BLaER1 treated with 17β-estradiol and CSF1 and Interleukin-3, amounts not matched to agents 10 nM and 100 nM (cell line): ENCODE measurements around the gene PDXK.

Source experiments
- H3K27ac ChIP-seq, 11 experiments: shearing (Covaris generic); formaldehyde crosslinking; 2 replicates each; pipeline ENCODE4 v1.8.1; 2022
- H3K27me3 ChIP-seq, 11 experiments: shearing (Covaris generic); formaldehyde crosslinking; 2 replicates each; pipeline ENCODE4 v1.8.1; 2022
- H3K36me3 ChIP-seq, 11 experiments: shearing (Covaris generic); formaldehyde crosslinking; 2 replicates each; pipeline ENCODE4 v1.8.1; 2022
- H3K4me1 ChIP-seq, 10 experiments: shearing (Covaris generic); formaldehyde crosslinking; 2 replicates each; pipeline ENCODE4 v1.8.1; 2022
- H3K4me2 ChIP-seq, 11 experiments: shearing (Covaris generic); formaldehyde crosslinking; 2 replicates each; pipeline ENCODE4 v1.8.1; 2022
- H3K4me3 ChIP-seq, 10 experiments: shearing (Covaris generic); formaldehyde crosslinking; 2 replicates each; pipeline ENCODE4 v1.8.1; 2022
- H3K9ac ChIP-seq, 11 experiments: shearing (Covaris generic); formaldehyde crosslinking; 2 replicates each; pipeline ENCODE4 v1.8.1; 2022
- H3K9me3 ChIP-seq, 11 experiments: shearing (Covaris generic); formaldehyde crosslinking; replicated peaks in 1 of 11; 2 replicates each; pipeline ENCODE4 v1.8.1; 2022
- H4K20me1 ChIP-seq, 11 experiments: shearing (Covaris generic); formaldehyde crosslinking; 2 replicates each; pipeline ENCODE4 v1.8.1; 2022
- Cebpa-rat ChIP-seq, 11 experiments: shearing (Covaris generic); IDR thresholded peaks; 2 replicates each; pipeline ENCODE4 v1.8.1; 2022

Gene PDXK

GRCh38 chr21:43770066-43770655, 51.2 kb downstream of the PDXK start:
- Histone ChIP-seq H3K36me3 (peaks cover 25 to 39% (median 29%) of the 10 kb centered on the region in 11 experiments), H3K4me2 (peak overlapping the region; percentile 63 to 98 (median 95); a peak in 21 of 22 replicates)

GRCh38 chr21:43771199-43771675, 52.3 kb downstream of the PDXK start:
- TF ChIP-seq Cebpa-rat (IDR thresholded peaks at IDR 0.05): no peak
- Histone ChIP-seq H3K27me3 (no peaks in the 10 kb centered on the region), H3K9ac (peak overlapping the region in 10 of 11 experiments; percentile 20 to 75 (median 56); a peak in 17 of 22 replicates), H3K9me3 (peaks cover 0 to 26% (median 7%) of the 10 kb centered on the region in 11 experiments; a peak in 12 of 22 replicates), H3K4me2 (peak overlapping the region; percentile 63 to 98 (median 95)), H3K4me1 (peaks cover 56 to 91% (median 80%) of the 10 kb centered on the region in 10 experiments), H3K4me3 (peak overlapping the region in 8 of 10 experiments; percentile 19 to 55 (median 48); a peak in 15 of 20 replicates), H3K27ac (peak overlapping the region; percentile 61 to 90 (median 83)), H3K36me3 (peaks cover 25 to 41% (median 31%) of the 10 kb centered on the region in 11 experiments), H4K20me1 (peaks cover 20 to 37% (median 26%) of the 10 kb centered on the region in 11 experiments; a peak in 21 of 22 replicates)

More at GRCh38 chr21:43770066-43770655, 51.2 kb downstream of the PDXK start:
- Histone ChIP-seq H3K4me1 (peaks cover 49 to 90% (median 75%) of the 10 kb centered on the region in 10 experiments), H3K27ac (peak overlapping the region in 10 of 11 experiments; percentile 61 to 90 (median 84); a peak in 16 of 22 replicates), H4K20me1 (peaks cover 13 to 29% (median 18%) of the 10 kb centered on the region in 11 experiments; a peak in 21 of 22 replicates), H3K9ac (peak overlapping the region in 2 of 11 experiments; percentile 72 to 75; a peak in 3 of 22 replicates), H3K27me3 (no peaks in the 10 kb centered on the region), H3K4me3 (peak overlapping the region in 1 of 10 experiments; percentile 55; a peak in 1 of 20 replicates), H3K9me3 (peaks cover 0 to 26% (median 7%) of the 10 kb centered on the region in 11 experiments; a peak in 12 of 22 replicates)
- TF ChIP-seq Cebpa-rat (IDR thresholded peaks at IDR 0.05): no peak

- Histone ChIP-seq H3K9me3 (peaks cover 0 to 26% (median 7%) of the 10 kb centered on the region in 11 experiments; a peak in 12 of 22 replicates), H3K9ac (peak overlapping the region in 9 of 11 experiments; percentile 35 to 96 (median 57); a peak in 15 of 22 replicates), H3K27ac (peak overlapping the region; percentile 61 to 90 (median 83)), H4K20me1 (peaks cover 20 to 34% (median 26%) of the 10 kb centered on the region in 11 experiments; a peak in 21 of 22 replicates), H3K27me3 (no peaks in the 10 kb centered on the region), H3K4me3 (peak overlapping the region in 8 of 10 experiments; percentile 19 to 96 (median 49); a peak in 14 of 20 replicates), H3K4me2 (peak overlapping the region; percentile 63 to 98 (median 95)), H3K36me3 (peaks cover 25 to 41% (median 31%) of the 10 kb centered on the region in 11 experiments), H3K4me1 (peaks cover 56 to 87% (median 77%) of the 10 kb centered on the region in 10 experiments)
- no peak for TF ChIP-seq Cebpa-rat (IDR thresholded peaks at IDR 0.05)
Measured at GRCh38 chr21:43771698-43772424, 52.9 kb downstream of the PDXK start.

- Histone ChIP-seq H3K9me3 (peaks cover 0 to 26% (median 7%) of the 10 kb centered on the region in 11 experiments; a peak in 12 of 22 replicates), H4K20me1 (peaks cover 20 to 34% (median 26%) of the 10 kb centered on the region in 11 experiments; a peak in 21 of 22 replicates), H3K4me1 (peaks cover 56 to 86% (median 75%) of the 10 kb centered on the region in 10 experiments), H3K9ac (peak overlapping the region in 4 of 11 experiments; percentile 28 to 96 (median 46); a peak in 6 of 22 replicates), H3K4me3 (peak overlapping the region in 4 of 10 experiments; percentile 16 to 99 (median 95); a peak in 5 of 20 replicates), H3K36me3 (peaks cover 25 to 41% (median 31%) of the 10 kb centered on the region in 11 experiments), H3K4me2 (peak overlapping the region; percentile 63 to 98 (median 95)), H3K27ac (peak overlapping the region; percentile 61 to 90 (median 83); a peak in 19 of 22 replicates), H3K27me3 (no peaks in the 10 kb centered on the region)
- TF ChIP-seq Cebpa-rat (IDR thresholded peaks at IDR 0.05): no peak
Measured at GRCh38 chr21:43772425-43772821, 53.5 kb downstream of the PDXK start.

- peaks cover 0 to 26% (median 7%) of the 10 kb centered on the region in 11 experiments; a peak in 12 of 22 replicates for H3K9me3 ChIP-seq
- peaks cover 68 to 83% (median 73%) of the 10 kb centered on the region in 10 experiments for H3K4me1 ChIP-seq
- H3K9ac ChIP-seq: peak overlapping the region in 10 of 11 experiments; percentile 42 to 97 (median 92); a peak in 16 of 22 replicates
- peak overlapping the region; percentile 88 to 98 (median 97) for H3K4me2 ChIP-seq
- TF ChIP-seq Cebpa-rat (IDR thresholded peaks at IDR 0.05): no peak
- H4K20me1 ChIP-seq: peaks cover 20 to 34% (median 26%) of the 10 kb centered on the region in 11 experiments; a peak in 21 of 22 replicates
- peak overlapping the region in 2 of 11 experiments; percentile 90 to 95; a peak in 2 of 22 replicates for H3K27ac ChIP-seq
- peak overlapping the region in 9 of 10 experiments; percentile 19 to 99 (median 94); a peak in 14 of 20 replicates for H3K4me3 ChIP-seq
- peaks cover 25 to 41% (median 31%) of the 10 kb centered on the region in 11 experiments for H3K36me3 ChIP-seq
- H3K27me3 ChIP-seq: no peaks in the 10 kb centered on the region
Measured at GRCh38 chr21:43774163-43774562, 55.2 kb downstream of the PDXK start.

GRCh38 chr21:43775190-43775589, 56.3 kb downstream of the PDXK start:
- H3K9me3 ChIP-seq: peaks cover 0 to 26% (median 7%) of the 10 kb centered on the region in 11 experiments; a peak in 12 of 22 replicates
- peak overlapping the region; percentile 85 to 97 (median 91) for H3K9ac ChIP-seq
- H3K4me3 ChIP-seq: peak overlapping the region; percentile 74 to 99 (median 94)
- TF ChIP-seq Cebpa-rat (IDR thresholded peaks at IDR 0.05): no peak
- peaks cover 20 to 34% (median 26%) of the 10 kb centered on the region in 11 experiments; a peak in 21 of 22 replicates for H4K20me1 ChIP-seq
- H3K36me3 ChIP-seq: peaks cover 25 to 41% (median 31%) of the 10 kb centered on the region in 11 experiments
- peak overlapping the region; percentile 88 to 98 (median 97) for H3K4me2 ChIP-seq
- H3K27ac ChIP-seq: peak overlapping the region in 9 of 11 experiments; percentile 82 to 95 (median 87); a peak in 16 of 22 replicates
- H3K4me1 ChIP-seq: peaks cover 72 to 82% (median 75%) of the 10 kb centered on the region in 10 experiments
- H3K27me3 ChIP-seq: no peaks in the 10 kb centered on the region

- H3K27ac ChIP-seq: peak within 1 kb of the TSS; percentile 79 to 95 (median 87)
- H3K36me3 ChIP-seq: peaks cover 25 to 41% (median 31%) of the 10 kb centered on the region in 11 experiments
- no peak for TF ChIP-seq Cebpa-rat (IDR thresholded peaks at IDR 0.05)
- H3K4me3 ChIP-seq: peak within 1 kb of the TSS; percentile 74 to 99 (median 94)
- H3K9me3 ChIP-seq: peaks cover 0 to 24% (median 7%) of the 10 kb centered on the region in 11 experiments; a peak in 12 of 22 replicates
- peaks cover 65 to 82% (median 70%) of the 10 kb centered on the region in 10 experiments for H3K4me1 ChIP-seq
- no peaks in the 10 kb centered on the region for H3K27me3 ChIP-seq
- H4K20me1 ChIP-seq: peaks cover 20 to 34% (median 26%) of the 10 kb centered on the region in 11 experiments; a peak in 21 of 22 replicates
- H3K9ac ChIP-seq: peak within 1 kb of the TSS; percentile 85 to 97 (median 91)
- peak within 1 kb of the TSS; percentile 88 to 98 (median 97) for H3K4me2 ChIP-seq
Measured at GRCh38 chr21:43775795-43776430, 57.0 kb downstream of the PDXK start, which contains the start of gene CSTB. TSS of gene CSTB (minus strand) at chr21:43776308. CDS start at chr21:43776269, 39 bp downstream.
